ENCODE measurements around the gene CAMK2B.

DNA sequence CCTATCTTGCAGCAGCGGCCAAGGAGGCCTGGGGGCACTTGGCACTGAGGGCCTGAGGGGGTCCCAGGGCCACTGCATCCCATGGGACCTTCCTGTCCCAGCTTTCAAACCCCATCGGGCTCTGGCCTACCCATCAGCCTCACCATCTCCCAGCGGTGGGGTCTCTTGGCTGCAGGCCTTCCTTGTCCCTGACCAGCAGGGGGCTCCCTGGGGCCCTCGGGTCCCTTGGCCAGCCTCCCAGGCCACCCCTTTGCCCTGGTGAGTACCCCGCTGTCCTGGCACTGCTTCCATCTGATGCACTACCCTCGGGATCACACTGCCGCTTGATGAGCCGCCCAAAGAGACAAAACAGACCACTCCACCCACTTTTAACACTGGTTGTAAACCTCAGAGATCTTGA is 81.1 kb downstream of the CAMK2B start:
- TF ChIP-seq, protein P1, sequence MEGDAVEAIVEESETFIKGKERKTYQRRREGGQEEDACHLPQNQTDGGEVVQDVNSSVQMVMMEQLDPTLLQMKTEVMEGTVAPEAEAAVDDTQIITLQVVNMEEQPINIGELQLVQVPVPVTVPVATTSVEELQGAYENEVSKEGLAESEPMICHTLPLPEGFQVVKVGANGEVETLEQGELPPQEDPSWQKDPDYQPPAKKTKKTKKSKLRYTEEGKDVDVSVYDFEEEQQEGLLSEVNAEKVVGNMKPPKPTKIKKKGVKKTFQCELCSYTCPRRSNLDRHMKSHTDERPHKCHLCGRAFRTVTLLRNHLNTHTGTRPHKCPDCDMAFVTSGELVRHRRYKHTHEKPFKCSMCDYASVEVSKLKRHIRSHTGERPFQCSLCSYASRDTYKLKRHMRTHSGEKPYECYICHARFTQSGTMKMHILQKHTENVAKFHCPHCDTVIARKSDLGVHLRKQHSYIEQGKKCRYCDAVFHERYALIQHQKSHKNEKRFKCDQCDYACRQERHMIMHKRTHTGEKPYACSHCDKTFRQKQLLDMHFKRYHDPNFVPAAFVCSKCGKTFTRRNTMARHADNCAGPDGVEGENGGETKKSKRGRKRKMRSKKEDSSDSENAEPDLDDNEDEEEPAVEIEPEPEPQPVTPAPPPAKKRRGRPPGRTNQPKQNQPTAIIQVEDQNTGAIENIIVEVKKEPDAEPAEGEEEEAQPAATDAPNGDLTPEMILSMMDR (IDR thresholded peaks at IDR 0.05; ENCODE audit: low read length) = peak; percentile 55
- TF ChIP-seq EZH2 (optimal IDR thresholded peaks at IDR 0.05; ENCODE audit: low read depth, low read length) = no peak

Measured in MM.1S (cell line).